Left kidney (tissue), 2 donors: ENCODE data around the gene PAK6. TPM values are rescaled to one million over a fixed set of nuclear protein-coding genes. Genes with fewer than 3 reads are reported as not detected.

ENCODE experiments used
- DNase-seq: peaks from one replicate; pipeline ENCODE4 v3.0.0-alpha.2; 2013
- polyA plus RNA-seq: library from polyadenylated mRNA; unstranded; fragments of 120-200 nt; gene quantifications from one replicate; pipeline ENCODE4 v1.2.1, GENCODE V29; 2013; ENCODE audit not compliant: insufficient read length

The PAK6 gene
- polyA plus RNA-seq, 1 donor, result 6.5 TPM

GRCh38 chr15:40241269-40242212, 2.7 kb downstream of the PAK6 start:
- DNase-seq, result no peak

- DNase-seq, result no peak
These were observed 3.3 kb downstream of the PAK6 start for GRCh38 chr15:40242213-40242599.

GRCh38 chr15:40242601-40243000, 3.7 kb downstream of the PAK6 start:
- DNase-seq, result no peak

GRCh38 chr15:40243126-40243810, 4.4 kb downstream of the PAK6 start:
- DNase-seq, result no peak

- no peak for DNase-seq
These were observed 6.2 kb downstream of the PAK6 start for GRCh38 chr15:40244961-40245523.

- DNase-seq, result no peak
These were observed 7.0 kb downstream of the PAK6 start for GRCh38 chr15:40245666-40246450.

GRCh38 chr15:40246496-40247280, 7.8 kb downstream of the PAK6 start:
- DNase-seq, result no peak

- no peak for DNase-seq
These were observed 8.6 kb downstream of the PAK6 start for GRCh38 chr15:40247406-40247971.

GRCh38 chr15:40248006-40248783, 9.3 kb downstream of the PAK6 start:
- DNase-seq, result no peak

GRCh38 chr15:40249477-40250303, 10.8 kb downstream of the PAK6 start:
- DNase-seq, result no peak

- DNase-seq, result no peak
These were observed 11.4 kb downstream of the PAK6 start for GRCh38 chr15:40250304-40250656.

GRCh38 chr15:40250771-40251483, 12.1 kb downstream of the PAK6 start:
- DNase-seq, result no peak

GRCh38 chr15:40251486-40252140, 12.8 kb downstream of the PAK6 start:
- no peak for DNase-seq

- DNase-seq, result no peak
These were observed 13.2 kb downstream of the PAK6 start for GRCh38 chr15:40252141-40252437.

GRCh38 chr15:40252438-40253166, 13.7 kb downstream of the PAK6 start:
- no peak for DNase-seq

GRCh38 chr15:40253167-40253790, 14.4 kb downstream of the PAK6 start:
- no peak for DNase-seq

GRCh38 chr15:40254452-40254851, 15.6 kb downstream of the PAK6 start:
- no peak for DNase-seq
